Mucosa of rectum (tissue), 2 donors: ENCODE data around the gene OR4L1.

Source experiments
- H3K27ac ChIP-seq, 2 donors: one replicate each; pipeline ENCODE4 v1.7.0; 2013; ENCODE audit warnings: inconsistent platforms in 2 of 2, low read depth in 2 of 2, low read length in 2 of 2
- H3K27me3 ChIP-seq, 2 donors: one replicate each; pipeline ENCODE4 v1.7.0; 2013; ENCODE audit warnings: low read length in 2 of 2; ENCODE audit not compliant: control insufficient read depth in 2 of 2, insufficient read depth in 2 of 2
- H3K36me3 ChIP-seq, 2 donors: one replicate each; pipeline ENCODE4 v1.7.0; 2013; ENCODE audit warnings: low read length in 2 of 2; ENCODE audit not compliant: control insufficient read depth in 2 of 2, insufficient read depth in 2 of 2
- H3K4me1 ChIP-seq, 2 donors: one replicate each; pipeline ENCODE4 v1.7.0; 2013; ENCODE audit warnings: low read length in 2 of 2, mild to moderate bottlenecking in 1 of 2; ENCODE audit not compliant: control insufficient read depth in 2 of 2, insufficient read depth in 2 of 2
- H3K4me3 ChIP-seq, 2 donors: one replicate each; pipeline ENCODE4 v1.7.0; 2013; ENCODE audit warnings: low read length in 2 of 2
- H3K9ac ChIP-seq, 2 donors: one replicate each; pipeline ENCODE4 v1.7.0; 2013; ENCODE audit warnings: low read length in 2 of 2, low read depth in 1 of 2, mild to moderate bottlenecking in 1 of 2
- H3K9me3 ChIP-seq, 2 donors: one replicate each; pipeline ENCODE4 v1.7.0; 2013; ENCODE audit warnings: low read length in 2 of 2; ENCODE audit not compliant: control insufficient read depth in 2 of 2
- donor health status: healthy.
- donor health status: Normal muscosa, but diverticular disease.

Gene OR4L1

GRCh38 chr14:20110438-20110837 is 50.6 kb downstream of the OR4L1 start, which contains the start of gene OR4K17:
OR4K17 (plus strand) TSS chr14:20110739; CDS start chr14:20117500, 6,761 bp downstream.
- no peaks in the 10 kb centered on the region for H3K36me3 ChIP-seq
- no peak within 1 kb of the TSS for H3K27ac ChIP-seq
- H3K4me1 ChIP-seq = no peaks in the 10 kb centered on the region
- H3K9me3 ChIP-seq = no peaks in the 10 kb centered on the region
- H3K4me3 ChIP-seq = no peak within 1 kb of the TSS
- no peaks in the 10 kb centered on the region for H3K27me3 ChIP-seq
- no peak within 1 kb of the TSS for H3K9ac ChIP-seq
